NCI-H345 (cell line): ENCODE results near the gene AP2A1.

Experiments
- DNase-seq: peaks from one replicate; lab custom pipeline; 2025; lab: John Stamatoyannopoulos, UW

The AP2A1 gene

GRCh38 chr19:49793561-49793840 lies 26.7 kb downstream of the AP2A1 start:
- DNase-seq = no peak

- no peak for DNase-seq
Measured at GRCh38 chr19:49795615-49796014, 28.8 kb downstream of the AP2A1 start.

GRCh38 chr19:49798574-49798973 lies 31.8 kb downstream of the AP2A1 start:
- DNase-seq = no peak

- DNase-seq = no peak
Measured at GRCh38 chr19:49799271-49799797, 32.5 kb downstream of the AP2A1 start.

DNA sequence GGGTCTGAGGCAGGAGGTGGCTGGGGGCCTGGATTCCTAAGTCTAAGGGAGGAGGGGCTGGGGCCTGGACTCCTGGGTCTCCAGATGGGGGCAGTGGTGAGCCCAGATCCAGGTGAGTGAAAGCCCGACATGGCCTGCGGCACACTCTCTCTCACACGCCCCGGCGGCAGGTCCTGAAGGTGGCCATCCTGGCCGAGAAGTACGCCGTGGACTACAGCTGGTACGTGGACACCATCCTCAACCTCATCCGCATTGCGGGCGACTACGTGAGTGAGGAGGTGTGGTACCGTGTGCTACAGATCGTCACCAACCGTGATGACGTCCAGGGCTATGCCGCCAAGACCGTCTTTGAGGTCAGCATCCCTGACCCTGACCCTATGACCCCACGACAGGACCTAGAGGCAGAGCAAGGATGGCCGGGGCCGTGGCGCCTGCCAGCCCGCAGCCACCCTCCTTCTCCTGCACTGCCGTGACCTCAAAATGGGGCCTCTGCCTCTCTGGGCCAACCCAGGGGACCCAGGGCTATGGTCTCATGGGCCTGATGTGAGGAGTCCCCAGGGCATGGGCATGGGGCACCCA lies 33.1 kb downstream of the AP2A1 start:
- no peak for DNase-seq

DNA sequence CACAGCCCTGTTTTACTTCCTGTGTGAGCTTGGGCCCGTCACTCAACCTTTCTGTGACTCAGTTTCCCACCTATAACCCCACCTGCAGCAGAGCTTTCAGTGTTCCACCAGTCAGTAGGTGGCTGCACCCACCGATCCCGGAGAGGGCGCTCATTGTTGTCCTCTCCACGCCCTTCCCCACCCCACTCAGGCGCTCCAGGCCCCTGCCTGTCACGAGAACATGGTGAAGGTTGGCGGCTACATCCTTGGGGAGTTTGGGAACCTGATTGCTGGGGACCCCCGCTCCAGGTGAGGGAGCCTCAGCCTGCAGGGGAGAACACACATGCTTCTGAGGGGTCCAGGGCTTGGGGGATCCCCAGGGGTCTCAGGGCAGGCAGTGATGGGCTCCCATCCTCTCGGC lies 34.0 kb downstream of the AP2A1 start:
- no peak for DNase-seq

GRCh38 chr19:49801401-49801888 lies 34.6 kb downstream of the AP2A1 start:
- no peak for DNase-seq

GRCh38 chr19:49801966-49802661 lies 35.3 kb downstream of the AP2A1 start:
- no peak for DNase-seq

DNA sequence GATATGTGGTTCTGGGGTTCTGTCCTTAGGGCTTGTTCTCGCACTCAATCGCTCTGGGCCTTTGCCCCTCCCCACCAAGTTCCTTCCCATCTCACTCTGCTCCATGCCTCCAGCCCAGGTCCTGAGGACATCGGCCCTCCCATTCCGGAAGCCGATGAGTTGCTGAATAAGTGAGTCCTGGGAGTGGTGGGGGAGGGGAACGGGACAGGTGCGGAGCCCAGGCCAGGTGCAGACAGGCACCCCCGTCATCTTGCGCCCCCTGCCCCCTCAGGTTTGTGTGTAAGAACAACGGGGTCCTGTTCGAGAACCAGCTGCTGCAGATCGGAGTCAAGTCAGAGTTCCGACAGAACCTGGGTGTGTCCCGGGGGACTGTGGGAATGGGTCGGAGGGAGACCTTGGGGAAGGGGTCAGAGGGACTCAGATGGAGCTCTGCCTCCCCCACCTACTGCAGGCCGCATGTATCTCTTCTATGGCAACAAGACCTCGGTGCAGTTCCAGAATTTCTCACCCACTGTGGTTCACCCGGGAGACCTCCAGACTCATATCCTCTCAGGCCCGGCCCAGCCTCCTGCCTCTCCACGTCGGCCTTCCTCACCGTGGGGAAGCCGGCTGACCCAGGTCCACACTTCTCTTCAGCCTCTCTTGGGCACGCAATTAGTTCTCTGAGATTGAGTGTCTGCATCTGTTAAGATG lies 36.2 kb downstream of the AP2A1 start:
- no peak for DNase-seq

- DNase-seq = no peak
Measured at GRCh38 chr19:49803529-49803856, 36.7 kb downstream of the AP2A1 start.

DNA sequence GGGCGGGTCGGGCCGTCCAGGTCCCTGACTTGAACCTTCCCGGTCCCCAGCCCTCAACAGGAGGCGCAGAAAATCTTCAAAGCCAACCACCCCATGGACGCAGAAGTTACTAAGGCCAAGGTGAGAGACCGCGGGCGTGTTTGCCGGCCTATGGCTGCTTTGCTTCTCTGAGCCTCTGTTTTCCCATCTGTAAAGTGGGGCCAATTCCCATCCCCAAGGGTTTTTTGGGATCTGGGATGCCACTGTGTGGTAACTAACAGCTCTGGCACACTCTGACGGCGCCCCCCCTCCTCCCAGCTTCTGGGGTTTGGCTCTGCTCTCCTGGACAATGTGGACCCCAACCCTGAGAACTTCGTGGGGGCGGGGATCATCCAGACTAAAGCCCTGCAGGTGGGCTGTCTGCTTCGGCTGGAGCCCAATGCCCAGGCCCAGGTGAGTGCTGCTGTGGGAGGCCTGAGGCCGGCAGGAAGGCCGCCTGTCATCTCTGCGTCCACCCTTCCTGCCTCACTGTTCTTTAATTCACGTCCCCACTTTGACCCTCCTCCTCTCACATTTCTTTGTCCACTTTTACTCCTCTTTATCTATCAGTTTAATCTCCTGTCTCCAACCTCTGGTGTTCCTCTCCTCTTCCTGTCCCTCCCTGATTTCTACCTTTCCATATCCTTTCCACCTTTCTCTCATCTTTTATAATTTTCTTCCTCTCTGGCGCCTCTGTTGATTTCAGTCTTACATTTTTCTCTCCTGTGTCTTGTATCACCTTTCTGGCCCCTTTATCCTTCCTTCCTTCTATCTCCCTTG lies 39.2 kb downstream of the AP2A1 start:
- DNase-seq = no peak

- no peak for DNase-seq
Measured at GRCh38 chr19:49806620-49806959, 39.8 kb downstream of the AP2A1 start.

- no peak for DNase-seq
Measured at GRCh38 chr19:49807058-49807903, 40.5 kb downstream of the AP2A1 start.

DNA sequence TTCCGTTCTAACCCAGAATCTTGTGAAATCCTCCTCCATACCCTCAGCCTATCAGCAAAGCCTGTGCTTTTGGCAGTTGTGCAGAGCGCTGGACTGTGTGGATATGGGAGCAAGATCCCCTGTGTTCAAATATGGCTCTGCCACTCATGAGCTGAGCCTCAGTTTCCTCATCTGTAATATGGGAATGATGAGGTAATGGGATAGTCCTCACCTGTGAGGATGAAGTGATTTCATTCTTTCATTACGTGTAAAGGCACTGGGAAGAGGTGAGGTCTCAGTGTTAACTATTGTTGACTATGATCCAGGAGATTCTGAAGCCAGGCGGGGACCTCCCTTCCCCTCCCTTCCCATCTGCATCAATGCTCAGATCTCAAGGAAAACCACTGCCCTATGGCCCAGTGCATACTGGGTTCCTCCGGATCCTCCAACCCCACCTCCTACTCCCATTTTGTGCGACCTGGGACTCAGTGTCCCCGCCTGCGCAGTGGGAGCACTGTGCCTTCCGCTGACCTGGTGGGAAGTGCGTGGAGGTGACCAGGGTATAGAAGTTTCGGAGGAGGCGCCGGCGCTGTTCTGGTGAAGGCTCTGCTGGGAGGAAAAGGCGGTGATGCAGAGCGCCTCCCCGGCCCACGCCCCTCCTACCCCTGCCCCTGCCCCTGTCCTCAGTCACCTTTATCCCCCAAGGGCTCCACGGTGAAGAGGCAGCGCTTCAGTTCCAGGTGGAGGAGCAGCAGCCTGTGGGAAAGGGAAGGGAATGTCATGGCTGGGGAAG lies 41.3 kb downstream of the AP2A1 start:
- DNase-seq = no peak

DNA sequence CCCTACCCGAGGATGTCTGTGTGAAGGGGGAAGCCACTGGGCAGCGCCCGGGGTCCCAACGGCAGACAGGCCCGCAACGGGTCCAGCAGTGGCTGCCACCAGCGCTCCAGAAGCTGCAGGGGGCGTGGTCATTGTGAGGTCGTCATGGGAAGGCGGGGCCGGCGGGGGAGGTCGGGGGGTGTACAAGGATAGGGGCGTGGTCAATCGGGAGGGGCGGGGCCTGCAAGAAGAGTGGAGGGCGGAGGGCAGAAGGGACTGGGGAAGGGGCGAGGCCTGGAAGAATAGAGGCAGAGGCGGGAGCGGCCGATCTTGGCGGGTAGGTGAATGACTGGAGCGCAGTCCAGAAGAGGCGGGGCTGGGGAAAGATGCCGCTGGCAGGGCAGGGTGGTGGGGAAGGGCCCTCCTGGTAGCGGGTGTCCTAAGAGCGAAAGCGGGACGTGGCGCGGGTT lies 41.9 kb downstream of the AP2A1 start:
- DNase-seq = peak; percentile 89

GRCh38 chr19:49809160-49809940 lies 42.5 kb downstream of the AP2A1 start:
- DNase-seq = peak; percentile 49

DNA sequence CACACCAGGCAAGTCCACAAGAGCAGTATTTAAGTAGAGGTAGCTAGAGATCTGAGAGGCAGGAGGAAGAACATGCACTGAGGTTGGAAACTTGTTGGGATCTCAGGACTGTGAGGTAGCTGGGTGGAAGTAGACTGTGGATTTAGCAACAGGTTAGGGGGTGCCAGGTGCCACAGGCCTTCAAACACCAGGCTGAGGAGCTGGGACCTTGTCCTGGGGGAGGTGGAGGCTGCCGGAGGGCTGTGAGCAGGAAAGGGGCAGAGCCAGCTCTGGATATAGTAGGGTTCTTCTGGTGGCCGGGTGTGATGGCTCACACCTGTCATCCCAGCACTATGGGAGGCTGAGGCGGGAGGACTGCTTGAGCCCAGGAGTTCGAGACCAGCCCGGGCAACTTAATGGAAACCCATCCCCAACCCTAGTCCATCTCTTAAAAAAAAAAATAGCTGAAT lies 43.2 kb downstream of the AP2A1 start:
- DNase-seq = no peak

GRCh38 chr19:49811328-49811727 lies 44.5 kb downstream of the AP2A1 start:
- no peak for DNase-seq

GRCh38 chr19:49812452-49812996 lies 45.7 kb downstream of the AP2A1 start:
- DNase-seq = no peak
